Endothelial cell of umbilical vein (primary cell): Measurements from ENCODE around the gene NR4A1. TPM values are rescaled to one million over a fixed set of nuclear protein-coding genes. Genes with fewer than 3 reads are reported as not detected.

Experiments used
- BruUV-seq: library from RNA; stranded (reverse); fragments of 400-500 nt; replicated peaks from 2 replicates; lab custom pipeline; 2021; lab: Mats Ljungman, UMichigan
- CTCF ChIA-PET: fragments of 300-600, 350-600 bp; sonication (Branson Sonifier 250); formaldehyde crosslinking; loops from one replicate; lab custom pipeline; 2021; ENCODE audit warnings: antibody characterized with exemption, inconsistent platforms; lab: Charles Lee
- POLR2A ChIA-PET: fragments of 300-600, 350-600 bp; sonication (Branson Sonifier 250); formaldehyde crosslinking; loops from one replicate; lab custom pipeline; 2021; ENCODE audit warnings: antibody characterized with exemption, inconsistent platforms; lab: Charles Lee
- DNase-seq: peaks from one replicate; pipeline ENCODE4 v3.0.0-alpha.2; 2011; ENCODE audit warnings: low read depth, low spot score
- FAIRE-seq: peaks from 2 replicates; lab custom pipeline; 2011; peaks lifted over from hg19 to GRCh38; lab: Jason Lieb, UNC
- H2AFZ ChIP-seq: 2 replicates; pipeline ENCODE4 v1.6.0; 2012; ENCODE audit warnings: low read depth, low read length, control low read depth, inconsistent platforms
- H3K27ac ChIP-seq: 2 replicates; pipeline ENCODE4 v1.5.1; 2011; ENCODE audit warnings: low read depth, mild to moderate bottlenecking, control low read depth, low read length, moderate library complexity; ENCODE audit not compliant: insufficient read depth
- H3K27me3 ChIP-seq, 2 experiments: 2 replicates each; pipeline versions ENCODE4 v1.6.0 to v1.6.1; 2011; ENCODE audit warnings: low read length in 2 of 2, mixed read lengths in 1 of 2; ENCODE audit not compliant: control insufficient read depth in 2 of 2, insufficient read depth in 2 of 2
- H3K36me3 ChIP-seq, 2 experiments: 2 replicates in 1 of 2; 3 replicates in 1 of 2; pipeline ENCODE4 v1.5.1; 2011; ENCODE audit warnings: low read length in 2 of 2, mild to moderate bottlenecking in 1 of 2, moderate library complexity in 1 of 2; ENCODE audit not compliant: control insufficient read depth in 2 of 2, insufficient read depth in 2 of 2; ENCODE audit errors: extremely low read depth in 1 of 2
- H3K4me1 ChIP-seq: 3 replicates; pipeline ENCODE4 v1.5.1; 2011; ENCODE audit warnings: mild to moderate bottlenecking, low read length; ENCODE audit not compliant: control insufficient read depth, insufficient read depth; ENCODE audit errors: extremely low read depth
- H3K4me2 ChIP-seq: 2 replicates; pipeline ENCODE4 v1.6.1; 2011; ENCODE audit warnings: low read length, control low read depth, mixed read lengths; ENCODE audit not compliant: insufficient read depth
- H3K4me3 ChIP-seq, 3 experiments: fragments of 200-600 bp in 1 of 3; sonication (generic), shearing (Covaris generic) in 1 of 3; replicated peaks in 1 of 3; 2 replicates each; pipeline ENCODE4 v1.5.1; 2011 to 2016; ENCODE audit warnings: control low read depth in 3 of 3, low read length in 3 of 3, mild to moderate bottlenecking in 2 of 3, inconsistent platforms in 1 of 3, low read depth in 1 of 3, moderate library complexity in 1 of 3; ENCODE audit not compliant: insufficient read depth in 1 of 3
- H3K79me2 ChIP-seq: 2 replicates; pipeline ENCODE4 v1.6.0; 2012; ENCODE audit warnings: low read length, inconsistent platforms; ENCODE audit not compliant: control insufficient read depth, insufficient read depth
- H3K9ac ChIP-seq: replicated peaks from 2 replicates; pipeline ENCODE3; 2011; ENCODE audit warnings: low read length, control low read depth; ENCODE audit not compliant: insufficient read depth; ENCODE audit errors: extremely low read depth
- H3K9me1 ChIP-seq: replicated peaks from 3 replicates; pipeline ENCODE4 v1.6.0; 2011; ENCODE audit warnings: mild to moderate bottlenecking, low read length; ENCODE audit not compliant: control insufficient read depth, insufficient read depth; ENCODE audit errors: extremely low read depth
- H3K9me3 ChIP-seq: replicated peaks from 2 replicates; pipeline ENCODE4 v1.5.1; 2012; ENCODE audit warnings: low read length, inconsistent platforms; ENCODE audit not compliant: control insufficient read depth, insufficient read depth
- H4K20me1 ChIP-seq: replicated peaks from 2 replicates; pipeline ENCODE3; 2011; ENCODE audit warnings: mild to moderate bottlenecking, low read length; ENCODE audit not compliant: control insufficient read depth, insufficient read depth; ENCODE audit errors: extremely low read depth
- GATA2 ChIP-seq: IDR thresholded peaks from 2 replicates; pipeline ENCODE4 v1.7.0; 2011; ENCODE audit warnings: low read depth, mild to moderate bottlenecking, moderate library complexity, mixed read lengths, low read length; ENCODE audit not compliant: insufficient read length, insufficient read depth
- dilution Hi-C: fragments of 300-500 bp; cut with MboI; formaldehyde crosslinking; loops from one replicate; pipeline ENCODE4 v1.15.0; 2019; ENCODE audit warnings: low sequenced_read_pairs; ENCODE audit not compliant: extremely low pct_ligation_motif_present
- intact Hi-C: fragments of 100-400 bp; cut with micrococcal nuclease; formaldehyde crosslinking; loops from one replicate; pipeline ENCODE4 v1.10.0; 2022
- polyA plus RNA-seq, 4 experiments: library from polyadenylated mRNA; depleted of rRNA in 3 of 4; stranded (reverse) in 3 of 4; unstranded in 1 of 4; fragments of >200 nt; gene quantifications; 2 replicates each; pipeline versions ENCODE4 v1.2.1 to v1.2.3, GENCODE V29; 2011 to 2012; ENCODE audit warnings: missing spikeins in 1 of 4
- total RNA-seq: library from RNA; stranded (reverse); gene quantifications from 2 replicates; pipeline ENCODE4 v1.2.3, GENCODE V29; 2021
- TF ChIP-seq, protein P1 (sequence below), 2 donors: IDR thresholded peaks; 1 replicate in 1 of 2; 2 replicates in 1 of 2; pipeline ENCODE4 v1.5.1; 2011; ENCODE audit warnings: low read length in 2 of 2, mild to moderate bottlenecking in 2 of 2, moderate library complexity in 2 of 2, control low read depth in 1 of 2, inconsistent platforms in 1 of 2, low read depth in 1 of 2; ENCODE audit not compliant: insufficient read depth in 1 of 2; ENCODE audit errors: extremely low read depth in 1 of 2
- TF ChIP-seq, protein P2 (sequence below): IDR thresholded peaks from 2 replicates; pipeline ENCODE4 v1.6.1; 2011; ENCODE audit not compliant: insufficient read depth, insufficient read length

The NR4A1 gene
- total and polyA plus RNA-seq, 2 donors (not counting 3 experiments of a cell fraction or from before 2014, with no cell fraction given): 6.8 to 18.2 TPM

DNA sequence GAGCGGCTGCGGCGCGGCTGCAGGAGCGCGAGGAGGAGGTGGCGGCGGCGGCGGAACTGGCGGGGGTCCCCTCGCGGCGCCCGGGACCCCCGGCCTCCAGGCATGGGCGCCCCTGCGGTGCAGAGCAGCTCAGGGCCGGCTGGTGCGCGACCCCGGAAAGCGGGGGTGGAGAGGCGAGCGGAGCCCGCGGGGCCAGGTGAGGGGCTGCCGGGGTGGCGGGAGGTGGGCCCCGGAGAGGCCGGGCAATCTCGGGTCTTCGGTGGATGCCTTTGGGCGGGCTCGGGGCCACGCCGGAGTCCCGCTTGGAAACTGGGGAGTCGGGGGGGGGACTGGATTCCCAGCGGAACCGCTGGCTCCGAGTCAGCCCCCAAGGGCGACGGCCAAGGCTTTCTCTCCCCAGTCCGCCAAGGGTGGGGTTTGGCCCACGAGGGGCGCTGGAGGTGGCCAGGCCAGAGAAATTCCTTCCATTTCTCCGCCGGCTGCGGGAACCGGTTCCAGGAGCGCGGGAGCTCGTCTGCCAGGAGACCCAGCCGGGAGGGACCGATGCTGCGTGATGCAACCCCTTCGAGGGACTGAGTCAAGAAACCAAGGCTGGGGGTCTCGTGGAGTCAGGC lies 13.9 kb upstream of the NR4A1 start:
- no TSS peak for BruUV-seq
- Histone ChIP-seq H3K9me1 (no peaks in the 10 kb centered on the region), H3K4me1 (peaks cover 22% of the 10 kb centered on the region), H3K27ac (peak overlapping the region; percentile 78), H3K36me3 (no peaks in the 10 kb centered on the region), H3K9ac (peak overlapping the region; percentile 97), H3K27me3 (no peaks in the 10 kb centered on the region), H3K4me3 (peak overlapping the region; percentile 41 to 55 (median 55)), H4K20me1 (no peaks in the 10 kb centered on the region), H2AFZ (peak overlapping the region; percentile 60), H3K79me2 (no peaks in the 10 kb centered on the region), H3K4me2 (peak overlapping the region; percentile 82), H3K9me3 (no peaks in the 10 kb centered on the region)
- DNase-seq (no peak), FAIRE-seq (no peak)
- ChIA-PET CTCF (interaction anchor here (1.0 to 8.7 kb wide), 6 partner anchors 11 to 45 kb away, joined by 3 to 67 read pairs (median 5); partner anchors contain the start of gene ATG101), POLR2A (interaction anchor here (0.6 to 1.0 kb wide), 2 partner anchors 8 to 30 kb away, joined by 5 read pairs; partner anchors contain the start of gene TAMALIN)
- intact Hi-C loops (loop anchor here (1.0 kb wide), 2 partner anchors 14 to 27 kb away; partner anchors contain the start of gene NR4A1), dilution Hi-C loops (no loop called here)
- TF ChIP-seq, protein P1, sequence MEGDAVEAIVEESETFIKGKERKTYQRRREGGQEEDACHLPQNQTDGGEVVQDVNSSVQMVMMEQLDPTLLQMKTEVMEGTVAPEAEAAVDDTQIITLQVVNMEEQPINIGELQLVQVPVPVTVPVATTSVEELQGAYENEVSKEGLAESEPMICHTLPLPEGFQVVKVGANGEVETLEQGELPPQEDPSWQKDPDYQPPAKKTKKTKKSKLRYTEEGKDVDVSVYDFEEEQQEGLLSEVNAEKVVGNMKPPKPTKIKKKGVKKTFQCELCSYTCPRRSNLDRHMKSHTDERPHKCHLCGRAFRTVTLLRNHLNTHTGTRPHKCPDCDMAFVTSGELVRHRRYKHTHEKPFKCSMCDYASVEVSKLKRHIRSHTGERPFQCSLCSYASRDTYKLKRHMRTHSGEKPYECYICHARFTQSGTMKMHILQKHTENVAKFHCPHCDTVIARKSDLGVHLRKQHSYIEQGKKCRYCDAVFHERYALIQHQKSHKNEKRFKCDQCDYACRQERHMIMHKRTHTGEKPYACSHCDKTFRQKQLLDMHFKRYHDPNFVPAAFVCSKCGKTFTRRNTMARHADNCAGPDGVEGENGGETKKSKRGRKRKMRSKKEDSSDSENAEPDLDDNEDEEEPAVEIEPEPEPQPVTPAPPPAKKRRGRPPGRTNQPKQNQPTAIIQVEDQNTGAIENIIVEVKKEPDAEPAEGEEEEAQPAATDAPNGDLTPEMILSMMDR (IDR thresholded peaks at IDR 0.05; ENCODE audit: extremely low read depth in 1 of 2, insufficient read depth in 1 of 2, low read depth in 1 of 2, low read length in 2 of 2): peak in 1 of 2 donors; percentile 31
- TF ChIP-seq, protein P2, sequence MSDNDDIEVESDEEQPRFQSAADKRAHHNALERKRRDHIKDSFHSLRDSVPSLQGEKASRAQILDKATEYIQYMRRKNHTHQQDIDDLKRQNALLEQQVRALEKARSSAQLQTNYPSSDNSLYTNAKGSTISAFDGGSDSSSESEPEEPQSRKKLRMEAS: no peak
- TF ChIP-seq GATA2: no peak
